Left renal cortex interstitium (tissue), 4 donors: ENCODE data around the gene NPB. TPM values are rescaled to one million over a fixed set of nuclear protein-coding genes. Genes with fewer than 3 reads are reported as not detected.

Experiments used
- DNase-seq, 4 donors: peaks; one replicate each; pipeline ENCODE4 v3.0.0-alpha.2; 2013; ENCODE audit warnings: low read depth in 4 of 4, low spot score in 2 of 4, missing footprints in 1 of 4
- polyA plus RNA-seq, 4 donors: library from polyadenylated mRNA; unstranded; fragments of 120-200 nt; gene quantifications; one replicate each; pipeline ENCODE4 v1.2.1, GENCODE V29; 2013; ENCODE audit not compliant: insufficient read length in 4 of 4

The NPB gene
- polyA plus RNA-seq, 4 donors: 0.39 to 1.5 (median 0.52) TPM

DNA sequence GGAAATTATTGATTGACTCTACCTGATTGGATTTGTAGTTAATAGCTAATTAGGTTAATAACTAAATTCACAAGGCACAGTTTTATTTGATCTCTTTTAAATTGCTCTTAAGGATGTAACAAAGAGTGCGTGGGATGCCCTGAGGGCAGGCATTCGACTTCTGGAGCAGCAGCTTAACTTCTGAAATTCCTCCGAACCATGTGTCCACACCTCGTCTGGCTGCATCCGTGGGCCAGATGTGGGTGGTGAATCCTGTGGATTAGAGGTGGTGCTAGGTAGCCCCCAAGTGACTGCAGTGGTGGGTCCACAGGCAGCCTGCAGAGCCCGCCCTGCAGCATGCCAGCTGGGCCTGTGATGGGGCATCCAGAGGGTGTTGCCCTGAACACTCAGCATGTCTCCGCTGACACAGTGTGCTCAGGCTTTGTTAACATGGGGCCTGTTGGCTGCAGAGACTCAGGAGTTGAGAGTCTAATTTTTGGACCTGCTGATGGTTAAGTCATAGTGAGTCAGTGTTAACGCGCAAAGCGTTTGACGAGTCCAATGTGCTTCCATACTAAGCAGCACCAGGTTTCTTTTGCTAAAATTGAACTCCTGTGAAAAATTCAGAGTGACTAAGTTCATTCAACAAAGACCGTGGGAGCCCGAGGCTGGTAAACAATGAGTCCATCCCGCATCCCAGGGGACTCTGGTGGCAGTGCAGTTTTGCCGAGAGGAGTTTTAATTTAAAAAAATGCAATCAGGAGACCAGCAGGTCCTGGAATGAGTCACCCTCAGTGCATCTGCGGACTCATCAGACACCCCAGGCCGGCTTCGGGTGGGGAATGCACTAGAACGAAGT is 3.8 kb upstream of the NPB start:
- no peak for DNase-seq

- DNase-seq: no peak
Observed at GRCh38 chr17:81898885-81899284, 3.2 kb upstream of the NPB start.

DNA sequence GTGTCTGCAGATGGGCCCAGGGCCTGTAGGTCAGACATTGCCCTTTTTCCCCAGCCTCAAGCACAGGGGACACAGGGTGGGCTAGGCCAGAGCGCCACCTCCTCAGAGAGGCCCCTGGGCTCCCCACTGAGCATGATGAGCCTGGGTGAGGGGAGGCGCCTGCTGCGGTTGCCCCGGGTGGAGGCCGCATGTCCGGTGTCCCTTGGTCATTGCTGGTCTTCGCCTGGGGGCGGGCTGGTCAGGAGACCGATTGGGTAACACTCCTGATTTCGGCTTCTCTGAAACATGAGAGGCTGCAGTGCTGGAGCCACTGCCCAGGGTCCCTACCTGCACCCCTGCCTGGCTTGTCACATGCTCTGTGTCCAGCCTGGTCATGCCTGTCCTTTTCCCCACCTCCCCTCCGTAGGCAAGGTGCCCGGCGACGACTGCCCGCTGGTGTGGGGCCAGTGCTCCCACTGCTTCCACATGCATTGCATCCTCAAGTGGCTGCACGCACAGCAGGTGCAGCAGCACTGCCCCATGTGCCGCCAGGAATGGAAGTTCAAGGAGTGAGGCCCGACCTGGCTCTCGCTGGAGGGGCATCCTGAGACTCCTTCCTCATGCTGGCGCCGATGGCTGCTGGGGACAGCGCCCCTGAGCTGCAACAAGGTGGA is 2.4 kb upstream of the NPB start:
- DNase-seq: no peak

DNA sequence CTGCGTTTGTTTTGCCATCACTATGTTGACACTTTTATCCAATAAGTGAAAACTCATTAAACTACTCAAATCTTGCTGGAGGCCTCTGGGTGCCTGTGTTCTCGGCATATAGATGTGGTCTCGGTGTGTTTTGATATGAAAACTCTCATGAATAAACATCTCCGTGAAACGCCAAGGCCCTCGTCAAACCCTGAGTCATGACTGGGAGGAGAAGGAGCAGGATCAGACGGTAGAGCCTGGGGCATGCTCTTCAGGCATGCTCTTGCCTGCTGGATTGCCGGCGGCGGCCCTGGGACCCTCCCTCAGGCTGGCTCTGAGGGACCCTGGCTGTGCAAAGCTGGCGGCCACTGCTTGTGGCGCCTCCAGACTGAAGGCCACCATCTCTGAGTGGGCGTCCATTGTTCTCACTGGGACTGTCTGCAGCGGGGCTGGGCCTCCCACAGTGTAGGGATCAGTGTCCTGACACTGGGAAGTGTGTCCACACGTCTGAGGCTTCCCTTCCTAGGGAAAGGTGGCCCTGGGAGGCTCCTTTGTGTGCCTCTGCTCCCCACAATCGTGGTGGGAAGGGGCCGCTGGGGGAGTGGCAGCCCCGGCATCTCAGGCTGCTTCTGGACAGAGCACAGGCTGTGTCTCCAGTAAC is 1.7 kb upstream of the NPB start:
- no peak for DNase-seq

- no peak for DNase-seq
Observed at GRCh38 chr17:81901167-81902022, 643 bp upstream of the NPB start.

DNA sequence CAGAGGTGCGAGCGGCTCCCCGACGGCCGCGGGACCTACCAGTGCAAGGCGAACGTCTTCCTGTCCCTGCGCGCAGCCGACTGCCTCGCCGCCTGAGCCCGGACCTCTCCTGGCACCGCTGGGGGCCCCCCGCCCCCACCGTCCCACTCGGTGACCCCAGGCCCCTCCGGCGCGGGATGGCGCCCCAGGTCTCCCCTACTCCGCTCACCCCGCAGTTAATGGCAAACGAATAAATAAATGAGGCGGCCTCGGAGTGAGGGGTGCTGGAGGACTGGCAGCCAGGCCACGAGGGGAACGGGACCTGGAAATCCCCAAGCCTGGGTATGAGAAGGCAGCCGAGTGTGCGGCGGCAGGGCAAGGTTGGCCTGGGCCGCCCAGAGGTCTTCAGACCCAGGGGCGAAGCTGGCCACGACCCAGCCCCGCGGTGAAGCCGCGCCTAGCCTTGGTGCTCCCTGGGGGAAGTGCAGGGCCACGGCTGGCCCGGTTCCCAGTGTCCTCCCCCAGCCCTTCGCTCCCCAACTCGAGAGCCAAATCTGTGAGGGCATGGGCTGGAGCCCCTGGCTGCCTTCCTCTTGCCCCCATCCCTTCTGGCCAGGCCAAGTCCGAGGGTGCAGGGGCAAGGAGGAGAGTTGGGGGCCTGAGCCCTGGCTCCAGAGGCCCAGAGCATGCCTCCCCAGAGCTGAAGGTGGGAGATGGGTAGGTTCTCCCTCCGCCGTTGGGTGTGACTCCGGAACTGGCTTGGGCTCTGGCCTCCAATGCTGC is 796 bp downstream of the NPB start:
- no peak for DNase-seq

GRCh38 chr17:81903415-81903831 is 1.4 kb downstream of the NPB start:
- DNase-seq: no peak

DNA sequence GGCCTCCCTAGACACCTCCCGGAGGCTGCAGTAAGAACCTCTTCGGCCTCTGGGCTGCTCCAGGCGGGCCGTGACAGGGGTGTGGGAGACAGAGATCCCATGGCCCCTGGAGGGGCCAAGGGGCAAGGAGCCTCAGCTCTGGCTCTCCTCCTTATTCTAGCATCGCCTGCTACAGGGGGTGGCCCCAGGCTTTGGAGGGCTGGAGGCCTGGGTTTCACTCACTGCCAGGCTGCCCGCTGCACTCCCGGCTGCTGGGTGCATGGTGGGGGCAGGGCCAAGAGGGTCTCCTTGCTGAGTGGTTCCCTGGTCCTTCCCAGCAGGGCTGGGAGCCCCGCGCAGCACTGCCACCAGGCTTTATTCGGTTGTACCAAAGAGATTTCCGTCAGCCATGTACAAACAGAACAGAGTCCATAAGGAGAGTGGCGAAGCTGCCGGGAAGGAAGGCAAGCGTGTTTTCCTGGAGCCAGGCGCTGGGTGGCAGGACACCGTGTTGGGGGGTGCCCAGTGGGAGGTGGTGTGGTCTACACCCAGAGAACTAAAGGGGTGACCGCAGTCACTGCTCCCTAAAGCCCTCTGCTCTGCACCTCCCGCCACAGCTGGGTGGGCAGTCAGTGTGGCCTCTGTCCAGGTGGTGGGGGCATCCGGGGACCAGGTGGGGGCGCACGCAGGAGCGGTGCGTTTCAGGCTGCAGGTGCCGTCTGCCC is 2.0 kb downstream of the NPB start:
- DNase-seq: no peak

- no peak for DNase-seq
Observed at GRCh38 chr17:81904600-81905423, 2.8 kb downstream of the NPB start.

DNA sequence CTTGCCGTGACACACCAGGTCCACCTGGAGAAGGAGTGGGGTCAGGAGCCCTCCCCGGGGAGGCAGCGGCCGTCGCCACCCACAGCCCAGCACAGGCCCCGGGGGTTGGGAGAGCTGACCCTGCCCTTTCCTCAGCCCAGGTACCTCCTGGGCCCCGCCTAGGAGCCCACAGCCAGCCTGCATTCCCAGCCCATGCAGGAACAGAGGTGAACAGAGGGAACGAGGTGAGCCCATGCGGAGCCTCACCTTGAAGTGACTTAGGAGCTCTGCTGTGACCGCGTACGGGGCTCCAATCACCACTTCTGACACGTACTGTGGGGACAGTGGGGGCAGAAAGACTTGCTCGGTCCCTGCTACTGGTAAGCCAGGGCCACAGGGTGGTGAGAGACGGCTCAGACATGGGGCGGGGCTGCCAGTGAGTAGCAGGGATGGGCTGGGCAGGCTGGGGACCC is 3.4 kb downstream of the NPB start:
- no peak for DNase-seq

DNA sequence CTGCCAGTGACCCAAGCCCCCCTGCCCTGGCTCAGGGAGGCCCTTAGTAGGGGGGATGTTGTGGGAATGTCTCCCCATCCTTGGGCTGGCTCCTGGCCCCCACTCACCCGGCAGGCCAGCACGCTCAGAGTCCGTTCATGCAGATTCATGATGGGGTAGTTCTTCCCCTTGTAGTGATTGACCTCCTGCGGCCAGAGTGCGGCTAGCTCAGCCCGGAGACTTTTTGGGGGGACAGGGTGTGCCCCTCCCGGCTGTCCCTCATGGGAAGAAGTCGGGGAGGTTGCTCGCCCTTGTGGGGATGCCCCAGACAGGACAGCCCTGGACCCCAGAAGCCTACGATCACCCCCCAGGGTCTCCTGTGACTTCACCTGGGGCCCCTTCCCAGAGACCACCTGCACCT is 4.0 kb downstream of the NPB start:
- DNase-seq: no peak

DNA sequence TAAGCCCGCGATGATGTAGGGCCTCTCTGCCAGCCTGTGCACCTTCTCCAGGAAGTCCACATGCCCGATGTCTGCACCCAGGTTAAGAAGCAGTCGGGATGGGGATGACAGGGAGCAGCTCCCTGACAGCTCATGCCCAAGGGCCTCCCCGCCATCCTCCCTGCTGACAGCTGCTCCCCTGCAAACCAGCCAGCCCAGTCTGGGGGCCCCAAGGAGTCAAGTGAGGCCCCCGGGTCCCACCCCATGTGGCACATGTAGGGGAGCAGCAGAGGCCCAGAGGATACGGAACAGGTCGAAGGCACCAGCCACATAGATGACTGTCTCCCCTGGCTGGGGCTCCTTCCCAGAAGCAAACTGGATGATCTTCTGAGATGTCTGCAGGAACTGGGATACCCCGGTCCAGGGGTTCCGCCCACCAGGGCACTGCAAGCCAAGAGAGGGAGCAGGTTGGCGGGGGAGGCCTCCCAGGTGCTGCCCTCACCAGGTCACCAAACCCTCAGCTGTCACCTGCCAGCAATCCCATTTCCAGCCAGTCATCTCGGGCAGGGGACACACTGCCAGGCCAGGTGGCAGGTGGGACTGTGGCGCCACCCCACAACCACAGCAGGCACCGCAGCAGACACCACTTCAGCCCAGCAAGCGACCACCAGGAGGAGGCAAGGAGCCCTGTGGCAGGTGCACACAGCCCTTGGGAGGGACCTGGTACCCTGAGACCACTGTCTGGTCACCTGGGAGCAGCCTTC is 4.6 kb downstream of the NPB start:
- no peak for DNase-seq

- DNase-seq: no peak
Observed at GRCh38 chr17:81907219-81908145, 5.4 kb downstream of the NPB start.

GRCh38 chr17:81908793-81909192 is 6.8 kb downstream of the NPB start:
- no peak for DNase-seq

DNA sequence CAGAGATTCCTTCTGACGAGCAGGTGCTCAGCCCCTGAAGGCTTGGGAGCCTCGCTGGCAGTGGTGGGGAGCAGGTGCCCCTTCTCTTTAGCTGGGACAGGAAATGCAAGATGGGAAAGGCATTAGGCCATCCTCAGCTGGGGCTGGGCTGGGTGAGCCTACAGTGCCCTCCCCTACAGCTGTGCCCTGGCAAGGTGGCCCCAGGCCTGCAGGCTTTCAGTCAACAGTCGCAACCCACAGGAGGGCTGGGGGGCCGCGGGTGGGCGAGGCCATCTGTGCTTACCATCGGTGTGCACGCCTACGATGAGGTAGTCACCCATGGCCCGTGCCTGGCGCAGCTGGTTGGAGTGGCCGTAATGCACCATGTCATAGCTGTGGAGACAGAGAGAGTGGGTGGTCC is 7.2 kb downstream of the NPB start:
- DNase-seq: no peak

- DNase-seq: no peak
Observed at GRCh38 chr17:81909966-81910839, 8.2 kb downstream of the NPB start.
